IPS DF 4.7 (cell line): ENCODE measurements around the gene FGD1.

Experiments
- DNase-seq: peaks from one replicate; pipeline ENCODE4 v3.0.0-alpha.2; 2013; ENCODE audit warnings: low spot score; ENCODE audit errors: extremely low read depth

The FGD1 gene

DNA sequence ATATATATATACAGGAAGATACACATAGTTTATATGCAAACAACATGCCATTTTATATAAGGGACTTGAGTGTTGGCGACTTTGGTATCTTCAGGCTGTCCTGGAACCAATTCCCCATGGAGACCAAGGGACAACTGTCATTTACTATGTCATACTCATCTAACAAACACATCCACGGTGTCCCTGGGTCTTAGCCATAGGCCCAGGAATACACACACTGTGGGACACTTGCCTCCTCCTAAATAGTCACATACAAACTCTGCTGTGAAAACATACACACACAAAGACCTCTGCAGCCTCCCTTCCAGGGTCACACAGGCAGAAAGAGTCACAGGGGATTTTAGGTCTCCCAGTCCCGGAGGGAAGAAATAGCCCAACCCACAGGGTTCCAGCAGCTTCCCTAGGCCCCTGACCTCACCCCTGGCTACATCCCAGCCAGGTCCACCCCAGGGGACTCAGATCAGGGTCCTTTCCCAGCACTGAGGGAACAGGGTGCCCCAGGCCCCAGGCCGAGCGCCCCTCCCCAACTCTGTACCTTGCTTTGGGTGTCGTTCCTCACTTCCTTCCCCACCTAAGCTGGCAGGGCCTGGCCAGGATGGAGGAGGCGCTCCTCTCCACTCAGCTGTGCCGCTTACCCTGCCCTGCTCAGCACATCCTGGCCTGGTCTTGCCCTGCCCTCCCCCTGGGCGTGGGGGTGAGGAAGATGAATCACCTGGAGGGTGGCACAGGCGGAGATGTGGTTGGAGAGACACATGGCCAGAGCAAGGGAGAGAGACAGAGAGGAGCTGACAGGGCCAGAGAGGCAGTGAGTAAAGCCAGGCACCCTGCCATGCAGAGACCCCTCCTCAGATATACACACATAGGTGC lies 21.8 kb downstream of the FGD1 start:
- DNase-seq: no peak

DNA sequence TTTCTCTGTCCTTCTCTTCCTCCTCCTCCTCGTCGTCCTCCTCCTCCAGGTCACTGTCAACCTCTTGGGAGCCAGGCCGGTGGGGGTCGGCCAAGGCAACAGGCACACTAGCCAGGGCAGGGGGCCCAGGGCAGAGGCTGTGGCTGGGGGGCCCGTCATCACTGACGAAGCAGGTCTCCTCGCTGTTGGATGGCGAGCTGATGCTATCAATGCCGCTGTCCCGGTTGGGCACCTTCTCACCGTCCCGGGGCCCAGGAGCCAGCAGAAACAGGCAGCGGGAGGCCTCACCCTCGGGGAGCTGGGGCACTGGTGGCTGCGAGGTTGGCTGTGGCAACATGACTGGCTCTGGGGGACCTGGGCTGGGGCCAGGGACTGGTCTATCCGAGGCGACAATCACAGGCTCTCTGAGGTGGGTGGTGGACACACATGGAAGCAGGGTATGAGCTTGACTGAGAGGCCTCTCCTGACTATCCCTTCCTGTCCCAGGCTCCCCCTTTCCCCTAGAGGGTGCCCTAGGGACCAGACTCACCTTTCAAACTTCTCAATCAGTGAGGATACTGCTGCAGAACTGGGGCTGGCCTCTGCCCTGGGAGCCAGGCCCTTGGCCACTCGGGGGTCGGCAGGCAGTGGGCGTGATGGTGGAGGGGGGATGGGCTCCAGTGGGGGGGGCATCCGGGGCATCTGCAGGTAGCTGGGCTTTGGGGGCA lies 25.8 kb downstream of the FGD1 start:
- no peak for DNase-seq

DNA sequence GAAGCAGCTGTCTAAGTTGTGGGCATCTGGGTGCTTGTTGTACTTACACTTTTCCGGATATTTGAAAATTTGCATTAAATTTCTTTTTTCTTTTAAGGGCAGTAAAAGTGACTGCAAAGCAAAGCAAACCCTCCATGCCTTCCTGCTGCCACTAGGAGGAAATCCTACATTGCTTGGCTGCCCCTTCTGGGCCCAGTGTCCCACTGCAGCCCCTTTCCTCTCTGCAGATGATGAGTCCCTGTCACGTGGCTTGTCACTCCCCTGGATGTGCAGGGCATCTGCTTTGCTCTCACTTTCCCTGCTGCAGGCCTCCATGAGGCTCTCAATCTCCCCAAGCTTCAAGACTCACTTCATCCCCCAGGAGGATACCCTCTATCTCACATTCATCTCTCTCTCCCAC lies 43.1 kb downstream of the FGD1 start:
- no peak for DNase-seq

DNA sequence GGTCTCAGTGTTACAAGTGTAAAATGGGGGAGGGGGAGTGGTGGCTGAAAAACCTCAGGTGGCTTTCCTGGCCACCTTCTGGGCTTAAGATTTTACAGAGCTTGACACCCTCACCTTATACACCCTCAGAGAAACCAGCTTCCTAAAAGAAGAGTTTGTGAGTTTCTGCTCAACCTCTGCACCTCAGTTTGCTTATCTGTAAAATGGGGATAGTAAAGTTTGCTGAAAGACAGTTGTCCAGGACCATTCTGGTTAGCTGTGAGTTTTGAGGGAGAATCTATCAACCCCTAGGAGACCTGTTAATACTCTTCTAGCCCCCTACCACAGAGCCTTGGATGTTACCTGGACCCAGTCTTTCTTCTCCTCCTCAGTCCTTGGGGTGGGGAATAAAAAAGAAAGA lies 46.1 kb downstream of the FGD1 start:
- DNase-seq: no peak

DNA sequence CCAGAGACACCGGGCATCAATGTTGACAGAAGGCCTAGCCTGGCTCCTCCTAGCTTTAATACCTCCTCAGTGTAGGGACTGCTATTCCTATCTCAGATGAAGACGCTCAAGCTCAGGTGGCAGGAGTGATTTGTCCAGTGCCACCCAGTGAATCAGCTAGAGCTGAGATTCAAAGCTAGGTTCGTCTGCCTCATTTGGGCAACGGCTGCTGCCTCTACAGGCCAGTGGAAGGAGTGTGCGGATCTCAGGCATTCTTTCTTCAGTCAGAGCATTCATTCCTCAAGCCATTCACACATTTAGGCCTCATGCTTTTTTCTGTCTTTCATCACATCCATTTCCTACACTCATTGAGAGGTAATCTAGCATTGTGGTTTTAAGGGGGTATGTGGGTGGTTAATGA lies 48.6 kb downstream of the FGD1 start:
- no peak for DNase-seq

DNA sequence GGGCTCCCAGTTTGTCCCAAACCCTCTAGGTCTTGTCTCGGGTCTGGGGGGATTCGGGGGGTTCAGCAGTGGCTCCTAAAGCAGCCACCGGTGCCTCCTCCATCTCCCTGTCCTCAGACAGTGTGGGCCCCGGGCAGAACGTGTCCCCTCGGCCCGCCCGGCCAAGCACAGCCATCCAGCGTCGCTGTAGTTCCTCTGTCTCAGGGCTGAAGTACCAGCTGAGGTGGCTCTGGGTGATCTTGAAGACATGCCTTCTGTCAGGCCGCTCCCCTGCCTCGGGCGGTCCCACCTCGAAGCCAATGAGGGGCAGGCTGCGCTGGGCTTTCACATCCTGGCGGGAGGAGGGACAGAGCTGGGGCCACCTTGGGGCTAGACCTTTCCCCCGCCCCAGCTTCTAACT lies 50.0 kb downstream of the FGD1 start:
- DNase-seq: no peak

DNA sequence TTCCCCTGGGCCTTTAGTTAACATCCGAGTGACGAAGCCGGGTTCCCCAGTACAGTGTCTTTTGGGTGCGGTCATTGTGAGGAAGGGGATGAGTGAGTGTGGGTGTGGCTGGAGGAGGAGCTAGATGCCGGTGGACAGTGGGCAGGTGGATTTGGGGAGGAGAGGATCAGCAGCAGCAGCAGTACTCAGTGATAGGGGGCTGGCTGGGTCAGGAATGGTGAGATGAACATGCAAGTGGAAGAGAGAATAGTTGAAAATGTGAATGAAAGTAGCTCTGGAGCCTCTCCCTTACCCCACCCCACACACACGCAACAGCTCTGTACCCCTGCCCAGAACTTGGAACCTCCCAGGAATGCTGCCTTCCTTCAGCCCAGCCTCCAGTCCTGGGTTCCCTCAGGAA lies 51.3 kb downstream of the FGD1 start:
- DNase-seq: no peak

DNA sequence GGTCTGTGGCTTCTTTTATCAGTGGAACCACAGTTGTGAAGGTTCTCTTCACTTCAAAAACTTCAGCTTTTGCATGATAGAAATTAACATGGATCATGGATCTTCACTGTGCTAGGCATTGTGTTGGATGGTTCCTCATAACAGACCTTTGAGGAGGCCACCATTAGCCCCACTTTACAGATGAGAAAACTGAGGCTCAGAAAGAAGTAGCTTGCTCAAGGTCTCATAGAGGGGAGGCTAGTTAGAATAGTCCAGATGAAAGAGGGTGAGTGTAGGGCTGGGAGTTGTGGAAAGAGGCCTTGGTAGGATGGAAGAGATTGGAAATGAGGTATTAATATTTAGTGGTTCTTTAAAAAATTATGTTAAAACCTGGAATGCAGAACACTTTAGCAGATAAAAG lies 53.2 kb downstream of the FGD1 start:
- no peak for DNase-seq

DNA sequence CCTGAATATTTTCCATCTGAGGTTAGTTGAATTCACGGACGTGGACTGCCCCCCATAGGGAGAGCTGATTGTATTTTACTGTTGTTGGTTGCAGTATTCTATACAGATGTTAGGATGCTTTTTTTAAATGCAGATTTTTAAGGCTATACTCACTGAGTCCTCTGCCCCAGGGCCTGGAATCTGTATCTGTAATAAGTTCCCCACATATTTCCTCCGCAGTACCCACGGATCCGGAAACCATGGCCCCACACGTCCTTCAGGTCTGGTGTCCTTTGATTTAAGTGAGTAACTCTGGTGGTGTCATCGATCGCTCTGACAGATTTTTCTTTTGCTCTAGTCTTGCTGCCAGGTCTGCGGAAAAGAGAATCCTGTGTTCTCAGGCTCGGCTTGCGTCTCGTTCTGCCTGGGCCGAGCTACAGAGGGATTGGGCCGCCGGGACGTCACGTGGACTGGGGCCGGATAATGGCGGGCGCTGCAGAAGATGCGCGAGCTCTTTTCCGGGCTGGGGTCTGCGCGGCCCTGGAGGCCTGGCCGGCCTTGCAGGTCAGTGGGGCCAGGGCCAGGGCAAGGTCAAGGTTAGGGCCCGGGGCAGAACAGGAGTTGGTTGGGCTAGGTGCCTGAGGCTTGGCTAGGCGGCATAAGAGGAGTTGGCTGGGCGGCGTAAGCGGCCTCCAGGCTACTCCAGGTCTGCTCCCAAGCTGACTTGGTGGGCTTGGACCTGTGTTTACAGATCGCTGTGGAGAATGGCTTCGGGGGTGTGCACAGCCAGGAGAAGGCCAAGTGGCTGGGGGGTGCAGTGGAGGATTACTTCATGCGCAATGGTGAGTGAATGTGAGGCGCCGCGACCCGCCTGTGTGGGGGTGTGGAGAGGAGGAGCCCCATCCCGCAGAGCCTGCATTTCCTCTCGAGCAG lies 55.8 kb downstream of the FGD1 start, which contains the start of gene TSR2:
TSS of gene TSR2 (plus strand) at position 445 of the 912 bp plus-strand sequence. CDS start at position 463, 18 bp downstream.
- DNase-seq: no peak

DNA sequence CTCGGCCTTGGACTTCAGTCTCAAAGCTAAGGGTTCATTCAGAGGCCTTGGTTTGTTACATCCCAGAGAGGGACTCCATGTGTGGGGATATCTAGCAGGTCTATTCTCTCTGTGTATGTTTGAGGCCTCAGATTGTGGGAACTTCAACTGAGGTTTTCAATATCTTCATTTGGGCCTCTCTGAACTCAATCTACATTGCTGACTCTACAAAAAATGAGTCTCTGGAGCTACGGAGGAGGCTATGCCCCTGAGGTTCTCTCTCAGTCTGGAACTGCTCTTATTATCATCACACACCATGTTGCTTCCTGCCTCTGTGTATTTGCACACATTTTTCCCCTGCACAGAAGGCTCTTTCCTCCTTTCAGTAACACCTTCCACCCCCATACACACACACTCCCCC lies 60.9 kb downstream of the FGD1 start:
- DNase-seq: no peak

DNA sequence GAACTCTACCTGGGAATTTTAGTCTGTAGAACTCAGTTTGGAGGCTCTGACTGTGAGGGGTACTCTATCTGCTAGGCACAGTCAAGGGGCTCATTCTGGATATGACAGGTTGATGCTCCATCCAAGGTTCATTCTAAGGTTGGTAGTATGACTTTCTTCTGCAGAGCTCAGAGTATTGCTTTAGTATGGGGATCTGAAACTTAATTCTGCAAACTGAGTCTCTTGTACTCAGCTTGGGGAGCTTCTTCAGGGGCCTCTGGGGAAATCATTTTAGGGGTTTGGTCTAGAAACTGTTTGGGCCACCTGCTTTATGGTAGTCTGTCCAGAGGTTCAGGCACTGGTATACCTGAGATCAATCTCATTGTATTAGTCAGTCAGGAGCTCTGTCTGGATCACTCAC lies 65.5 kb downstream of the FGD1 start:
- no peak for DNase-seq

DNA sequence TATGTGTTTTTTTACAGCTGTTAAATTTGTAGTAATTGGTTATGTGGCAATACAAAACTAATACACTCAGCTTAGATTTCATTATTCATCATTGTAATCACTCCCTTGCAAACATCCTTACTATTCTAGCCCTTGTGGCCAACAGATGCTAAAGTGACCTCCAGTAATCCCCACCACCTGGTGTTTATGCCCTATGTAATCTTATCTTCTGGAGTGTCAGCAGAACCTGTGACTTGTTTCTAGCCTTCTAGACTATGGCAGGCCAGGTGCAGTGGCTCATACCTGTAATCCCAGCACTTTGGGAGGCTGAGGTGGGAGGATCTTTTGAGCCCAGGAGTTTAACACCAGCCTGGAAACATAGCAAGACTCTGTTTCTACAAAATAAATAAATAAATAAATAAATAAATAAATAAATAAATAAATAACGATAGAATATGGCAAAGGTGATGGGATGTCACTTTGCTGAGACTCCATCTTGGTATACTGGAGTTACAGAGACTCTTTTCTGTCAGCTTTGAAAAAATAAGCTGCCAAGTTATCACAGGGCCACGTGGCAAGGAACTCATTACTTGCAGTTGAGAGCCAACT lies 68.1 kb downstream of the FGD1 start:
- no peak for DNase-seq

DNA sequence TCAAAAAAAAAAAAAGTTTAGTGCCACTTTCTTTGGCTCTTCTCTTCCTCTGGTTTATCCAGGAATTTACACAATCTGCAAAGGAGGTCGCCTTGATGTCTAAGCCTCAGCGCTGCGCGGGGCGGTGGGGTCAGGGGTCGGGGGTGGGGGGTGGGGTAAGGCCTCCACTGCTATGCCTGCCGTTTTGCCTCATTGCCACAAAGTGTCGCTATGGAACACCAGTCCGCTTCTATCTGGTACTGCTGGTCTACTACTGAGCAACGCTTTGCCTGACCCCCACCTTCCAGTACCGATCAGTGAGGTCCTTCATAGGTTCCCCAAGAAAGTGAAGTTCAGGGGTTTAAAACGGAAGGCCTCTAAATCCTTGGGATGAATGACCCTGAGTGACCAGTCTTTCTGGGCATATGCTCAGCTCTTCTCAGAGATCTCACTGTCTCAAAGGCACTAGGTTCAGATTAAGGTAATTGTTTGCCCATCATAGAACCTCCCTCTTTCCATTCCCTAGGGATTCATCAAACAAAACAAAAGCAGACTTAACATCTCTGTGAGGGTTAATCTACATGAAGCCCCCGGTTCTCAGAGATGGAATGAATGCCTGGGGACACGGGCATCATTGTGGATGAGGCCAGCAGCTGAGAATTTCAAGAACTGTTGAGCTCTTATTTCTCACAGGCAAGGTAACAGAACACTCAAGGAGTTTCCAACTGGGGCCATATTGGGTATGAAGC lies 72.7 kb downstream of the FGD1 start:
- no peak for DNase-seq

DNA sequence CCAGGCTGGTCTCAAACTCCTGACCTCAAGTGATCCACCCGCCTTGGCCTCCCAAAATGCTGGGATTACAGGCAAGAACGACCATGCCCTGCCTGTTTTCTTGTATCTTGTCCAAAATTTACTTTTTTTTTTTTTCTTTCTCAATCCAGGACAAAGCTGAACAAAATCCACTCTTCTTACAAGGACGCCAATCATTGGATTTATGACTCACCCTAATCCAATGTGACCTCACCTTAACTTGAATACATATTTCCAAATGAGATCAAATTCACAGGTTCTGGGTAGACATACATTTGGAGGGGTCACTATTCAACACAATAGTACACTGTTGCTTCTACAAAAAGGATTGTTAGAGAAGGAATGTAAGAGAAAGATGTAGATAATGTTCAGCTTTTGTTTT lies 73.9 kb downstream of the FGD1 start:
- no peak for DNase-seq

DNA sequence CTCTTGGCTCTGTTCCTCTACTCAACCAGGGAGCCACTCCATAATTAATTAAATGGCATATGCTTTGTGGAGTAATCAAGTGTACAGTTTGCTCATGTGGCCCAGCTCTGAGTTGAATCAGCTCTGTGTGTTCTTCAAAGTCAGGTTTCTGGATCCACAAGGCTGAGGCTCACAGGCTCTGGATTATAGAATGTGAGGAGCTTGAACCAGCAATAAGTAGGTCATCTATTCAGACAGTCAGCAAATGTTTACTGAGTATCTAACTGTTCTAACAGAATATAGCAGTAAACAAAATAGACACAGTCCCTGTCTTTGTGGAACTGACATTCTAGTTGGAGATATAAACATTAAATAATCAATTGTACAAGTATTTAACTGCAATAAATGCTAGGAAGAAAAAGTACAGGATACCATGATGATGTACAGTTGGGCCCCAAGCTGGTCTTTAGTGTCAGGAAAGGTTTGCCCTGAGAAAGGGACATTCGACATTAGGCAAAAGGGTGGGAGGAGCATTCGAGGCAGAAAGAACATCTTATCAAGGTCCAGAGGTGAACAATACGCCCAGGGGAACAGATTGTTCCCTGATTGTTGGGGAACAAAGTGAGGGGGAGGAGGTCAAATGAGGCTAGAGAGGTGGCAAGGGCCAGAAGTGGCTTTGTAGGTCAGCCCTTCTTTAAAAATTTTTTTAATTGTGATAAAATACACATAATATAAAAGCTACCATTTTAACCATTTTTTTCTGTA lies 76.3 kb downstream of the FGD1 start:
- DNase-seq: no peak

DNA sequence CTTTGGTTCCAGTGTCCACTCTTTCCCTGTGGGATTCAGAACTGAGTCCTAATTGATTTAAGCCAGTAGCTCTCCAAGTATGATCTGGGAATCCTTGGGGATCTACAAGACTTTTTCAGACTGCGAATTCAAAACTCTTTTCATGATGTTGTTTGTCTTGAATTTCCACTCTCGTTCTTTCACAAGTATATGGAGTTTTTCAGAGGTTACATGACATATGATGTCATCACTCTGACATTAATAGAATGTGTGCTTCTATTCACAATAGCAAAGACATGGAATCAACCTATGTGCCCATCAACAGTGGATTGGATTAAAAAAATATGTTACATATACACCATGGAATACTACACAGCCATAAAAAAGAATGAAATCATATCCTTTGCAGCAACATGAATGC lies 79.1 kb downstream of the FGD1 start:
- no peak for DNase-seq

DNA sequence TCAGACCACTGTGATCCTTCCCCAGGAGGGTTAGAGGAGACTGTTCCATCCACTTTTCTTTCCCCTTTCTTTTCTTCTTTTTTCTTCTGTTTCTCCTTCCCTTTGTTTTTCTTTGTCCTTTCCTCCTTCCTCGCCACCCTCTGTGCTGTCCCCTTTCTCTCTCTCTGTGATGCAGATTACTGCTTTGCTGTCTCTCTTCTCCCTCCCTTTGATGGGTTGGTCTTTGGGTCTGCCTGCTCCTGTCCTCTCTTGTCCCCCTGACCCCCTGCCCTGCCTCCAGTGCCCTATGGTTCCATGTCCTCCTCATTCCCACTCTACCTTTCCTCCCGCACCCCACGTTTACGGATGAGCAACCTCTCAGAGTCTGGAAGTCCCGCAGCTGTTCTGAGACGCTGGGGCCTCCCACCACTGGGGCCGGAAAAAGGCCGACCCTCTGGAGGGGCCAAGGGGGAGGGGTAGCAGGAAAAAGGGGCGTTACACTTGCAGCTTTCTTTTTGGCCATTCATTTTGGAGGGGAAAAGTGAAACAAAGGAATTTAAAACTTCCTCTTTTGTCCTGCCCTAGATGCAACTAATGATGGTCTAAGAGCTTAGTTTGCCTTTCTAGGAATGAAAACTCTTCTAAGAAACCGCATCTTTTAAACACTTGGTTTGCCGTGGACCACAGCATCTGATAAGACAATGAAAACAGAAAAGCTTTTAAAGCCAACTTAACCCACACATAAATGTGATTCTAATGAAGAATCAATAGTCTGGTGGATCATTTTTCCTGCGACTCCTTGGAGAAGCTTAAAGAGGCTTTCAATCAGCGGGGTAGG lies 80.3 kb downstream of the FGD1 start:
- DNase-seq: no peak

DNA sequence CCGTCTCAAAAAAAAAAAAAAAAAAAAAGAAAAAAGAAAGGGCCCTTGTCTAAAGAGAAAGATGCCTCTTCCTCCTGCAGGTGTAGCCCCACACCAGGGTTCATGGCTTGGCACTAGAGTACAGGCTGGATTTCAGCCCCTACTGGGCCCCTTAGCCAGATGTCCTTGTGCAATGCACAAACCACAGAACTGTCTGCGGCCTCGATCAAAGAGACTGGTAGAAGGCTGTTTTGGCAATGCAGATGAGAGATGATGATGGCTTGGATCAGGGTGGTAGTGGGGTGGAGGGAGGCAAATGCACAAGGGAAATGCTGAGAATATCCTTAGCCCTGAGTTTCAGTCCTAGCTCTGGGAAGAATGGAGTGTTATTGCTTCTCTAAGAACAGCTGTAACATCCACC lies 82.3 kb downstream of the FGD1 start:
- no peak for DNase-seq

DNA sequence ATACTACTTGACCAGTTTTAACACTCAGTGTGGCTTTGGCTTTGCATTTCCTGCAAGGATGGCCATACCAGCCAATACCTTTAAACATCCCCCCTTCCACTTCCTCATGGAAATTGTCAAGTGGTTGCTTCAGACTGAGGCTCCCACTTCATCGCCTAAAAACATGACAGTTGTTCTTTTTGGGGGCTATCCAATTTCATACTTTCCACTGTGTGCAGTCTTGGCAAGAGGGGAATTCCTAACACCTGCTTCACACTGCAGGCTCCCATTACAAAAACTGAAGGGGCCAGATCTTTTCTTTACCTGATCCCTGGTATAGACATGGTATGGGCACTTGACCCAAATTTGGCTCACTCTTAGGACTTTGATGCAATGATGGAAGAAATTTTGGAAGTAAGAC lies 84.3 kb downstream of the FGD1 start:
- no peak for DNase-seq
